NK-92 (cell line): ENCODE measurements around the gene FAM216A.
"Not testable (repeated sequence)": the region's sequence is repeated elsewhere in the genome, so short reads cannot be mapped to it uniquely, and the experiment has no call there.

Source experiments
- DNase-seq: peaks from one replicate; lab custom pipeline; 2025; ENCODE audit not compliant: unreplicated experiment; lab: John Stamatoyannopoulos, UW

The FAM216A gene

DNA sequence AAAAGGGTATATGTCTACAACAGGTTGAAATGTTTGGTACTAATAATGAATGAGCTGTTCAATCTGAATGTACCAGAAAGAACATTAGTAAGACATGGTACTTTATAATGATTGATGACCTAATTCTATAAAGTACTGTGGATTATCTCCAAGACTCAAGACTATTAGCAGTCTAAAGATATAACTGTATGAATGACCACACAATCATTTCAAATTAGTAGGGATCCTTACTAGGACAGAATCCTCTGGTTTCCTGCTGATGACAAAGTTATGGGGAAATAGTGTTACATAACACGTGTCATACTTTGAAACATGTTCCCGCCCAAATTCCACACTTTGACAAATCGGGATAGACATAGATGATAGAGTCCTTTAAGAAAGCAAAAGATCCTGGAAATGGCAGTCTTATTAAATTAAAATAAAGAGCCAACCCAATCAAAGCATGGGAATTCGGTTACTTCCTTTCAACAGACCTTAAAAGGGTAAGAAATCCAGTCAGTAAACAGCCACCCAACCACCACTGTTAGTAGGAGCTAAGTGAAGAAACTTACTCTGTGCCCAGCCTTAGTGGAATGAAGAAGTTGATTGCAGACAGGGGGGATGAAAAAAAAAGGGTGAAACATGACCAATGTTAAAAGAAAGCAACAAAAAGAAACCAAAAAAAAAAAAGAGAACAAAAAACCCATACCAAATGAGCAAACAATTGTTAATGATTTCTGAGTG lies 30.5 kb downstream of the FAM216A start:
- no peak for DNase-seq

DNA sequence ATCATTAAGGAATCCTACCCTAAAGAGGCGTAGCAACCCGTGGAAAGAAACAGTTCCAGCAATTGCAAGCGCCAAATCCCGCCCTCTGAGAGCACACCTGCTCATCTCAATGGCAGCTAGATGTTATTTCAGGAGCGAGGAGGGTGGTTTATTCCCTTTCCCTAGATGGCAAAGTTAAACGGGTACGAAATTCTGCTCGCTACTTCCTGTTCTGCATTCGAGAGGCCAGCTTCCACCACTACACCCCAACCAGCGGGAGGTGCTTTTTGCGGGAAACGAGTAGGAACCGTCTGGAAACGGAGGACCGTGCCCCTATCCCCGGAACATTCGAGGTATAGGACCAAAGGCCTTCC lies 32.7 kb downstream of the FAM216A start:
- no peak for DNase-seq

DNA sequence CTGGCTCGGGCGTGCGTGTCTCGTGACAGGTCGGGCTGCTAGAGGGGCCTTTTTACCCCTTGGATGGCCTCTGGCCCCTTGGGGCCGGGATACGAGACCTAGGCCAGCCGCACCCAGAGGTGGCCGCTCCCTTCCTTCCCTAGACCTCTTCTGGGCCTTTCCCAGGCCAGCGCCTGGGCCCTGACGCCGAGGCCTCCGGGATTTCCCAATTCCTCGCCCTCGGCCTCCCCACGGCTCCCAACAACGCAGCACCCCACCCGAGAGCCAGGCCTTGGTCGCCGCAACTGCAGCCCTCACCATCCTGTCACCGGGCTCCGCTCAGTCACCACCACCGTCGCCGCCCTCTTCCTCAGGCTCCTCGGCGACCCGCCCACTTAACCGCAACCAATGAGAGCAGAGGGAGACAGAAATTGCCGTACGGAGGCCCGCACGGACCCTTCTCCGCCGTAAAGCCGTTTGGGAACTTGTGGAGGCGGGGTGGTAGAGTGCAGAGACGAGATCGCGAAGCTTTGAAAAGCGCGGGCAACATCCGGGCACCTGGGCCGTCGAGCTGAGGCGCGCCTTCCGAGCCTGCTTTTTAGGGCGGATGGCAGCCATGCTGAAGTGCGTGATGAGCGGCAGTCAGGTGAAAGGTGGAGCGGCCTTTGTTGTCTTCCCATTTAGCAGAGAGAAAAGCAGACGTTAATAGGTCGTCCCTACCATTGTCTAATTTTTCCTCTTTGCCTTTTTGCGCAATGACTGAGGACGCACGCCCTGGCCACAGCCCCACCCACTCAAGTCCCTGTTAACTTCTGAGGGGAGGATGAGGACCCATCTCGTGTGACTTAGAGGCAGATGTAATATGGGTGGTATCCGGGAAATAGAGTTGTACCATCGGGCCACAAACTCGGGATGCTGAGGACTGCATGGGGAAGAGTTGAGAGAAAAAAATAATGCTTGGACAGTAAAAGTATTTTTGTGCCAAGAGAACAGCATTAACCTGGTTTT lies 33.4 kb downstream of the FAM216A start, which contains the start of the genes RAD9B and VPS29:
RAD9B (plus strand) TSS at position 580 of the 987 bp plus-strand sequence; CDS start at position 587, 7 bp downstream.
VPS29 (minus strand) TSS at position 360 of the 987 bp plus-strand sequence; CDS start at position 300, 60 bp downstream.
- DNase-seq = peak; percentile 96

DNA sequence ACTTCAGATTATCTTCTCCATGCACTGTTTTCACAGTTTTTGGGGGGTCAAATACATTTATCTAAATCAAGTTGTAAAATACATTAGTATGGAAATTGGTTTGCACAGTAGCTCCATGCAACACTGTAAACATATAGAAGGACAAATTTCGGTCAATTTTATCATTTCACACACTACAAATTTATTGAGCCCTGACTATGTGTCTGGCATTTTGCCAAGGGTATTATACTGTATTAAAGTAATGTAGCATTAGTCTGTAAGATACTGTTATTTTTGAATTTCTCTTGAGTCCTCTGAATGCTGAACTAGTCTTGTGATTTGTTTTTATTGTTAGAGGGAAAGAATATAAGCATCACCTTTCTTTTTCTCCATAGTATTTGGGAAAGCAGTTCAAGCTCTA lies 34.8 kb downstream of the FAM216A start:
- no peak for DNase-seq

DNA sequence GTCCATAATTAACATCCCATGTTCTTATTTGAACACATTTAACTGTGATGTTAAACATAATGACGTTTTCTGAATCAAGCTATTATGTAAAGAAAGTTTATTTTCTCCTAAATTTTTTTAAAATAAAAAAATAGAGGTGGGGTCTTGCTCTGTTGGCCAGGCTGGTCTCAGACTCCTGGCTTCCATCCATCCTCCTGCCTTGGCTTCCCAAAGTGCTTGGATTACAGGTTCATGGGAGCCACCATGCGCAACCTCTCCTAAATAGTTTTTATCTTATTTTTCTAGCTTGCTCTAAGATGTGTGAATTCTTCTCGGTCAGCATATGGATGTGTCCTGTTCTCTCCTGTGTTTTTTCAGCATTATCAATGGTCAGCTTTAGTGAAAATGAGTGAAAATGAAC lies 36.7 kb downstream of the FAM216A start:
- no peak for DNase-seq

DNA sequence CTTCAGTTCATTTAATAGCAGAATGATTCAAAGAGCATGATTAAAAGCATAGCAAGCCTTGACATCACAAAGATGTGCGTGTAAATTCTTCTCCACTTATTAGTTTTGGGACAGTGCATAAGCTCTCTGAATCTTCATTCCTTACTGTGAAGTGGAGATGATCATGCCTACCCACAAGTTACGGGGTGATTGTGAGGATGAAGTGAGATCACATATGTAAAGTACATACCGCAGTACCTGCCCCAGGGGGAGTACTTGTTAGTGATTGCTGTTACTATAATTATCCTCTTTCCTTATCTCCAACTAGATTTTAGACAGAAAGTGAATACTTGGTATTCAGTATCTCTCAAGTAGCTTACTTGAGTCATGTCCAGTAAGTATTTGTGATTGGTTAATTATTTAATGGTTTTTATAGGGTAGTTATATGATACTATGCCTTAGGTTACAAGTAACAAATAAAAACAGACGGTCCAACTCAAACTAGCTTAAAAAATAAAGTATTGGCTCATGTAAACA lies 39.5 kb downstream of the FAM216A start:
- DNase-seq = no peak

DNA sequence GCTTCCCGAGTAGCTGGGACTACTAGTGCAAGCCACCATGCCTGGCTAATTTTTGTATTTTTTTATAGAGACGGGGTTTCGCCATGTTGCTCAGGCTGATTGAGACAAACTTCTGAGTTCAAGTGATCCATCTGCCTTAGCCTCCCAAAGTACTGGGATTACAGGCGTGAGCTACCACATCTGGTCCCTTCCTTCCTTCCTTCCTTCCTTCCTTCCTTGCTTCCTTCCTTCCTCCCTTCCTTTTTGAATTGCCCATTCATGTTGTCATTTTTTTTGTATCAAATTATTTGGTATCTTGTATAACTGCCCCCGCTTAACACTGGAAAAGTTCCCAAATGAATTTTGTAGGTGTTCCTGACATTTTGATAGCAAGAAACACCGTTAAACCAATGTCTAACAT lies 45.2 kb downstream of the FAM216A start:
- DNase-seq = no peak

DNA sequence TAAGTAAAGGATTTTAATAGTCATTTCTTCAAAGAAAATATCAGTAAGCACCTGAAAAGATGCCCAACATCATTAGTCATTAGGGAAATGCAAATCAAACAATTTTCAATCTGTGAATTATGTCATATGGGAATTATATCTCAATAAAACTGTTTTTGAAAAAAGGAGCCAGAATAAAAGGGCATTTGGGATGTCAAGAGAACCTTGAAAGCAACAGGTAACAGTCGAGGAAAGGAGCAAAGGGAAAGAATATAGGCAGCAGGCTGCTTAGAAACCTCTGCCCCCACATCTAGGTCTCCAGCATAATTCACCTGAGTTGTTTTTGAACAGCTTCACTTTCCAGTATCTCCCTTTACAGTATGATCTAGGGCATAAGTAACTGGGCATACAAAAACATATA lies 45.7 kb downstream of the FAM216A start:
- no peak for DNase-seq

DNA sequence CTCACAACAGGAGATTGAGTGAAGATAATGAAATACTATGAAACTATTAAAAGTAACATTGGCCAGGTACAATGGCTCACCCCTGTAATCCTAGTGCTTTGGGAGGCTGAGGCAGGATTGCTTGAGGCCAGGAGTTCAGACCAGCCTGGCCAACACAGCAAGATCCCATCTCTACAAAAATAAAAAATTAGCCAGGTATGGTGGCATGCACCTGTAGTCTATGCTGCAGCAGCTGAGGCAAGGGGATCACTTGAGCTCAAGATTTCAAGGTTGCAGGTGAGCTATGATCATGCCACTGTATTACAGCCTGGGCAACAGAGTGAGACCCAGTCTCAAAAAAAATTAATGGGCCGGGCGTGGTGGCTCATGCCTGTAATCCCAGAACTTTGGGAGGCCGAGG lies 48.4 kb downstream of the FAM216A start:
- no peak for DNase-seq

DNA sequence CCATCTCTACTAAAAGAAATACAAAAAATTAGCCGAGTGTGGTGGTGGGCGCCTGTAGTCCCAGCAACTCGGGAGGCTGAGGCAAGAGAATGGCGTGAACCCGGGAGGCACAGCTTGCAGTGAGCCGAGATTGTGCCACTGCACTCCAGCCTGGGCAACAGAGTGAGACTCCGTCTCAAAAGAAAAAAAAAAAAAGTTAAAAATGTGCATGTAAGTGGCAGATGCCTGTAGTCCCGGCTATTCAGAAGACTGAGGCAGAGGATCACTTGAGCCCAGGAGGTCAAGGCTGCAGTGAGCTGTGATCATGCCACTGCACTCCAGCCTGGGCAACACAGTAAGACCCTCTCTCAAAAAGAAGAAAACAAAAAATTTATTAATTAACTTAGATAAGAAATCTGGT lies 49.4 kb downstream of the FAM216A start:
- DNase-seq = not testable (repeated sequence)

DNA sequence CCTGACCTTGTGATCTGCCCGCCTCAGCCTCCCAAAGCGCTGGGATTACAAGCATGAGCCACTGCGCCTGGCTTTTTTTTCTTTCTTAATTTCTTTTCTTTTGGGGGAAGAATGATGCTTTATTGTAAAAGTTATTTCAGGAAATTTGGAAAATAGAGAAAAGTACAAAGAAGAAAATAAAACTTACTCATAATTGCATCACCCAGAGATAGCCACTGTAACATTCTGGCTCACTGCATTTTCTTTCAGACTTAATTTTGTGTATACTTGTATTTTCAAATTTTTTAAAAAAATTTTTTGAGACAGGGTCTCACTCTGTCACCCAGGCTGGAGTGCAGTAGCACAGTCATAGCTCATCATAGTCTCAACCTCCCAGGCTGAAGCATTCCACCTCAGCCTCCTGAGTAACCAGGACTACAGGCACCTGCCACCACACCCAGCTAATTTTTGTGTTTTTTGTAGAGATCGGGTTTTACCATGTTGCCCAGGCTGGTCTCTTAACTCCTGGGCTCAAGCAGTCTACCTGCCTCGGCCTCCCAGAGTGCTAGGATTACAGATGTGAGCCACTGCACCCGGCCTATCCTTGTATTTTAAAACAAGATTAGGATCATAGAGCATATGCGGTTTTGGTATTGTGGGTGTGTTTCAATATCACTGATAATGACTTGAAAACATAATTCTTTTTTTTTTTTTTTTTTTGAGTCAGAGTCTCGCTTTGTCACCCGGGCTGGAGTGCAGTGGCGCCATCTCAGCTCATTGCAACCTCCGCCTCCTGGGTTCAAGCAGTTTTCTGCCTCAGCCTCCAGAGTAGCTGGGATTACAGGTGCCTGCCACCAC lies 52.4 kb downstream of the FAM216A start:
- not testable (repeated sequence) for DNase-seq

DNA sequence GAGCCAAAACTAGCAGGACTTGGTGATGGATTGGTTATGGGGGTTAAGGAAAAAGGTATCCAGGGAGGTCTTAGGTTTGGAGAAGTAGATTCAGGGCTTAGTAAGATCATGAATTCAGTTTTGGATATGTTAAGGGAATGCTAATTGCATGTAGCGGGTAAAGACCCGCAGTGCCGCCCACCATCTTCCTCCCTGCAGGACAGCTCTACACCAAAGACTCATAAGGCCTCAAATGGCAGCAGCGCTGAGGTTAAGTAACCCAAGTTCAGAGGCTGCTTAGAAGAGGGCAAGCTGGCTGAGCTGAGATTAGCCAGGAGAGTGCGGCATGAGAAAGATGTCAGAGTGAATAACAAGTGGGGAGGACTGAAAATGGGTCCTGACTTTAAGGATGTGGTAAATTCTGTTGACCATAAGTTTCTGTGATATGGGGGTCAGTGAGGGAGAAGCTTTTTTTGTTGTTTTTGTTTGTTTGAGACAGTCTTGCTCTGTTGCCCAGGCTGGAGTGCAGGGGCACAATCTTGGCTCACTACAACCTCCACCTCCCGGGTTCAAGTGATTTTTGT lies 59.7 kb downstream of the FAM216A start:
- DNase-seq = no peak

DNA sequence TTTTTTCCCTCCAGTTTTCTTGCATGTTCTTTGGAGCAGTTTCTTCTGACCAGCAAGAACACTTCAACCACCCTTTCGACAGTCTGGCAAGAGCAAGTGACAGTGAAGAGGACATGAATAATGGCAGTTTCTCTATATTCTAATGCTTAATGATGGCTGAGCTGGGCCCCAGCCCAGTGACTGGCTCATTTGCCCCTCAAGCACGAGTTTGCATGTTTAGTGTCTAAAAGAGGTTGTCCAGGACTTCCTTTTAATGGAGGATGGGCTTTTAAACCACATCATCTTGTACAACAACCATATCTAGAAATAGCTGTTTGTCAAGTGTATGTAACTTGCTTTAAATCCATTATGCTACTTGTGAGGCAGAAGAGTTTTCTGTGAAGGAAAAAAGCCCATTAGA lies 61.9 kb downstream of the FAM216A start:
- DNase-seq = no peak

DNA sequence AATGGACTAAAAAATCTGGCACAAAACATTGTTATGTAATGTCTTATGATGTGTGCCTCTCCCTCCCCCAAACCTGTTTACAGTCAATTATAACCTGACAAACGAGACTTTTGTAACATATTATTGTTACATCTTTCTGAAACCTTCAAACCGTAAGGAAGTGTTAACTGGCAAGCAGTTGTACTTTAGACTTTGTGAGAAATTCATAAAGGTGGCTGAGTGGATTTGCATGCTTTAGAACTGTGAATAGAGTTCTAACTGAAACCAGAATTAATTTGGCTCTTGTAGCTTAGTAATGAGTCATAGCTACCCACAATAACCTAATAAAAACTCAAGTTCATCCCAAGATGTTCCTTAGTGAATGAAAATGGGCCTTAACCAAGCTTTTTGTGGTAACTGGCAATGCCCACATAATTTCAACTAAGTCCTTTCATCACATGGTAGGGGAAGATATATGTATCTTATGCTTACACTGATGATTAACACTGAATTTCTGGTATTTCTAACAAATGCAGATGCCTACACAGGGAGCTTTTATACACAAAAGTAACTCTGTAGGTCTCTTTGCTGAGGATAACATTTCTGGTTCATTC lies 63.2 kb downstream of the FAM216A start:
- DNase-seq = no peak

DNA sequence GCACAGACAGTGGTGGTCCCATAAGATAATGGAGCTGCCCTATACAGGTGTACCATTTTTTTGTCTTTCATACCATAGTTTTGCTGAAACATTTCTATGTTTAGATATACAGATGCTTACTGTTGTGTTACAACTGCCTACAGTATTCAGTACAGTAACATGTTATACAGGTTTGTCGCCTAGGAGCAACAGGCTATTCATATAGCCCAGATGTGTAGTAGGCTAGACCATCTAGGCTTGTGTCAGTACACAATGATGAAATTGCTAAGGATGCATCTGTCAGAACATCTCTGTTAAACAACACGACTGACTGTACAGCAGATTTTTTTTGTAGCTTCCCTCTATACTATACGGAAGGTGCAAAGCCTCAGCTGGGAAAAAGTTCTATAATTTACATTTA lies 64.0 kb downstream of the FAM216A start:
- no peak for DNase-seq

DNA sequence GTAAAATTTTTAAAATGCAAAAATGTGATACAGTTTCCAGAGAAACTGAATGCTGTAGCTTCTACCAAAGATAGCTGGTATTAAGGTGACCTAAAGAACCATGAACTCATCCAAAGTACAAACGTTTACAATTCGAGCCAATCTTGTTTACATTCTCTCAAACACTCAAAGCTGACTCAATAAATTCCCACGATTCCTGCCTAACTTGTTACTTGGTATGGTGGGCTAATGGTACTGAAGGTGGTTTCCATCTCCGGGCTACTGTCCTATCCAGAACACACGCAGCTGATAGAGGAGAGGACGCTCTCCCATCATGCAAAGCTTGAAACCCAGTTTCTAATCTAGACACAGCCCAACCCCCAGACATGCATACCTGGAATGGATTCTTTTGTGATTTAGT lies 65.0 kb downstream of the FAM216A start:
- DNase-seq = no peak

DNA sequence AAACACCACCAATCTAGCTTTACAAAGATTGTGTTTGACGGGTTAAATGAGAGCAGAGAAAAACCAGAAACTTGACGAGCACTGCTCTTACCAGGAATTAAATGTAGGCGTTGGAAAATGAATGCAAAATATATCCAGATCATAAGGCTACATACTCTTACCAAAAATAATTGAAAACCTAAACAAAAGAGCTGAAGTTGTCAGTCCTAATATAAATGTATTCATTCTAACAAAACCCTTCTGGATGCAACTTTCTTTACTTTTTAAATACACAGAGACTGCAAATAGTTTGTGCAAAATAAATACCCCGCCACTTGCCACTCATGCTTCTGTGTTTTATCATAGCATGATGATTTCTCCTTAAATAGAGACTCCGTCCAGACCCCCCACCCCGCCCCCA lies 66.2 kb downstream of the FAM216A start:
- DNase-seq = no peak

DNA sequence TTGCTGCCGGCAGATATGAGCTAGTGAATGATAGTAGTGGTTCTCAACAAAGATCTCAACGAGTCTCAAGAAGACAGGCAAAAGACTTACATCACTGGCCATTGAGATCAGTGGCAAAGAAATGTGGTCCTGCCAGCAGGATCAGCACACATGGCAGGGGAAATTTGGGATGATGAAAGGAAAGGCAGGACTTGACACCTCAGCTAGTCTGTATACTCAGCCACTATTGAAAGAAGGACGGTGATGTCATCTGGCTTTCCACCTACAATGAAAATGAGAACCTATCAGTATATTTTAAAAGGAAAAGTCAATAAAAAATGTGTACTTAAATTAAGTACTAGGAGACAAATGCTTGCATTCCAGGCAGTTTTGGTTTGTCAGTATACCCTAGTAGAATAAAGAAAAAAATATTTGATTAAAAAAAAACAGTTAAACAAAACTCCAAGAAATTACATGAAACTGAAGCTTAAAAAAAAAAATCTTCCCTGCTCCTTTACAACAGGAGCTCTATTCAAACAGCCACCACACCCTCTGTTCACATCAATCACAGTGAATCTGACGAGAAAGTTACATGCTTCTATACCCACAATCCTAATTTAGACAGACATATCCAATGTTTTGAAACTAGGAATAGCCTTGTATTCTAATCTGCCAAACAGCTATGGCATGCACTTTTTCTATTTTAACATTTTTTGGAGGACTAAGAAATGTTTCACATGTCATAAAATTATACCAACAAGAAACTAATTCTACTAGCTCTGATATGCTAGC lies 68.4 kb downstream of the FAM216A start:
- no peak for DNase-seq

DNA sequence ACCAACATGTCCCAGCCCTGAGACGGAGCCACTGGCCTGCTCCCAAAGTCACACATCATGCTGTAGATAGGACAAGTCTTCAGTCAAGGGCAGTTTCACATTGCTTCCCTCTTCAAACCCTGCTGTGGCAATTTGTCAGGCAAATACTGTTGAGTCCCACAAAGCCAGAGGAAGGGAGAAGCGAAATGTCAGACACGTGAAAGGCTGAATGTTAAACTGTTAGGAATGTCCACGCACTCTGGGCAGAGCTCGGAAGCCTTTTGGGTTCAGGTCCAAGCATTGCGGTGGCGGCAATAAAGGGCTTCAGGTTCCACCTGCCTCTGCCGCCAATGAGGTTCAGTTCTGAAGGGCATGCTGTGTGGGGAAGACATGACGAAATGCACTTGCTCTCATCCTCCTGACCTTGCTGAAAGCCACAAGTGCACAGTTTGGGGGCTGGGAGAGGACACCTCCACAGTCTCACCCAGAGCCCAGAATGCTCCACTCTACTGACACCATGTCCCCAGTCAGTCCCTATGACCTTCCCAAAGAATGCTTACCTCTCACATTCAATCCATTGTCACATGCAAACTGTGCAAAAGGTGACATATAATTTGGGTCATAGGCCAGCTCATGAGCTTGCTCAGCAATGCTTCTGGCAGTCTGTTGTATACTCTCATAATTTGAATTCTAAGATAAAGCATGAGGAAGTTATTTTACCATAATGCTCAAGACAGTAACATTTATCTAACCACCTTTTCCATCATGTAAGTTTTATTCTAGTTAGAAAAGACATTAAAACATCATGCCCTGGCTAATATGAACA lies 69.2 kb downstream of the FAM216A start:
- no peak for DNase-seq
